Stimulated activated CD8-positive, alpha-beta memory T cell treated with anti-CD3 and anti-CD28 coated beads, Interleukin-7, amount 100 ng/mL, for 1 hour (primary cell): ENCODE data around the gene GPR158.
"Not testable (repeated sequence)": the region's sequence is repeated elsewhere in the genome, so short reads cannot be mapped to it uniquely, and the experiment has no call there.

Source experiments
- DNase-seq, 2 donors: peaks; one replicate each; pipeline ENCODE4 v3.0.0-alpha.2; 2020; ENCODE audit warnings: low read depth in 2 of 2

GPR158 gene

GRCh38 chr10:25304606-25305005 is 129.8 kb downstream of the GPR158 start:
- DNase-seq: no peak

- DNase-seq: no peak
Measured at GRCh38 chr10:25306386-25306785, 131.6 kb downstream of the GPR158 start.

DNA sequence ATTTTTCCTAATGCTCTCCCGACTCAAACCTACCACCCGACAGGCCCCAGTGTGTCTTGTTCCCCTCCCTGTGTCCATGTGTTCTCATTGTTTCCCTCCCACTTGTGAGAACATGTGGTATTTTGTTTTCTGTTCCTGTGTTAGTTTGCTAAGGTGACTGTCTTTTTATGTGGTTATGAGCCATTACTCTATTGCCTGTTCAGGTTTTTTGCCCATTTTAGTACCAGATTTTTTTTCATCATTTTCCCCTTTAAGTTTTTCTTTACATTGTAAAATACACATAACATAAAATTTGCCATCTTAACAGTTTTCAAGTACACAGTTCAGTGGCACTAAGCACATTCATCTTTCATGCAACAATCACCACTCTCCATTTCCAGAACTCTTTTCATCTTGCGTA is 133.5 kb downstream of the GPR158 start:
- no peak for DNase-seq

DNA sequence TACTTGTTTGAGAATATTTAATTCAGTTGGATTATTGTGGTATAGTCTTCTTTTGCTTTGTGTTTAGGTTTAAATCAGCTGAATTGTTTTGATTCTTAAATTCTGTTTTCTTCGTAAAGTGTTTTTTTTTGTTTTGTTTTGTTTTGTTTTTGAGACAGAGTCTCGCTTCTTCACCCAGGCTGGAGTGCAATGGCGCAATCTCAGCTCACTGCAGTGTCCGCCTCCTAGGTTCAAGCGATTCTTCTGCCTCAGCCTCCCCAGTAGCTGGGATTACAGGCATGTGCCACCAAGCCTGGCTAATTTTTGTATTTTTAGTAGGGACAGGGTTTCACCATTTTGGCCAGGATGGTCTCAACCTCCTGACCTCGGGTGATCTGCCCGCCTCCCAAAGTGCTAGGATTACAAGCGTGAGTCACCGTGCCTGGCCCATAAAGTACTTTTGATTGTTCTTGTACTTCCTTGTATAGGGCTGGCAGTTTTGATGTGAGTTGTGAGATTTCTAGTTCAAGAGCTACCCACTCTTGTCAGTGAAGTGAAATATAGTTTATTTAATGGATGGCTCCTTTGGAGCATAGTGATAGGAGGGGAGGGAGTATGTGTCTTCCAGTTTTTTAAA is 142.9 kb downstream of the GPR158 start:
- DNase-seq: not testable (repeated sequence)

- DNase-seq: no peak
Measured at GRCh38 chr10:25327273-25327672, 152.5 kb downstream of the GPR158 start.

- DNase-seq: no peak
Measured at GRCh38 chr10:25328361-25328760, 153.6 kb downstream of the GPR158 start.

GRCh38 chr10:25329587-25329986 is 154.8 kb downstream of the GPR158 start:
- DNase-seq: not testable (repeated sequence)

GRCh38 chr10:25334445-25334844 is 159.6 kb downstream of the GPR158 start:
- DNase-seq: no peak

GRCh38 chr10:25336330-25336729 is 161.5 kb downstream of the GPR158 start:
- no peak for DNase-seq

DNA sequence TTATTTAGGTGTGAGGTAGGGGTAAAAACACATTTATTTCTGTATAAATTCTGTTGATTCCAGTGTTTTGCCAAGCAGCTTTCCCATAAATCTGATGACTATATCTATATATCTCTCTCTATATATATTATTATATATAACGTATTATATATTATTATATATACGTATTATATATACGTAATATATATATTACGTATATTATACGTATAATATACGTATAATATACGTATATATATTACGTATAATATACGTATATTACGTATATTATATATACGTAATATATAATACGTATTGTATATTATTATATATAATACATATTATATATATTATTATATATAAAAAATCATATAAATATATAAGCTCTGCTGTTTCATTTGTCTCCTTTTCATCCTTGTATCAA is 163.5 kb downstream of the GPR158 start:
- DNase-seq: no peak

- no peak for DNase-seq
Measured at GRCh38 chr10:25339966-25340365, 165.2 kb downstream of the GPR158 start.

- no peak for DNase-seq
Measured at GRCh38 chr10:25349520-25349919, 174.7 kb downstream of the GPR158 start.

DNA sequence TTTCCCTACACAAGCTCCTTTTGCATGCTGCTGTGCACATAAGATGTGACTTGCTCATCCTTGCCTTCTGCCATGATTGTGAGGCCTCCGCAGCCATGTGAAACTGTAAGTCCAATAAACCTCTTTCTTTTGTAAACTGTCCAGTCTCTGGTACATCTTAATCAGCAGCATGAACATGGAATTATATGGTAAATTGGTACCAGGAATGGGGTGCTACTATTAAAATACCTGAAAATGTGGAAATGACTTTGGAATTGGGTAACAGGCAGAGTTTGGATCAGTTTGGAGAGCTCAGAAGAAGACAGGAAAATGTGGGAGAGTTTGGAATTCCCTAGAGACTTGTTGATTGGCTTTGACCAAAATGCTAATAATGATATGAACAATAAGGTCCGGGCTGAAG is 181.8 kb downstream of the GPR158 start:
- DNase-seq: no peak

DNA sequence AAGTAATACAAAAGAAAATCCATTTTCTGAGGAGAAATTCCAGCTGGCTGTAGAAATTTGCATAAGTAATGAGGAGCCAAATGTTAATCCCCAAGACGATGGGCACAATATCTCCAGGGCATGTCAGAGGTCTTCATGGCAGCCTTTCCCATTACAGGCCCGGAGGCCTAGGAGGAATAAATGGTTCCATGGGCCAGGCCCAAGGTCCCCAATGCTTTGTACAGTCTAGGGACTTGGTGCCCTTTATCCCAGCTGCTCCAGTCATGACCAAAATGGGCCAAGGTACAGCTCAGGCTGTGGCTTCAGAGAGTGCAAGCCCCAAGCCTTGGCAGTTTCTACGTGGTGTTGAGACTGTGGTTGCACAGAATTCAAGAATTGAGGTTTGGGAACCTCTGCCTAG is 182.5 kb downstream of the GPR158 start:
- DNase-seq: no peak

DNA sequence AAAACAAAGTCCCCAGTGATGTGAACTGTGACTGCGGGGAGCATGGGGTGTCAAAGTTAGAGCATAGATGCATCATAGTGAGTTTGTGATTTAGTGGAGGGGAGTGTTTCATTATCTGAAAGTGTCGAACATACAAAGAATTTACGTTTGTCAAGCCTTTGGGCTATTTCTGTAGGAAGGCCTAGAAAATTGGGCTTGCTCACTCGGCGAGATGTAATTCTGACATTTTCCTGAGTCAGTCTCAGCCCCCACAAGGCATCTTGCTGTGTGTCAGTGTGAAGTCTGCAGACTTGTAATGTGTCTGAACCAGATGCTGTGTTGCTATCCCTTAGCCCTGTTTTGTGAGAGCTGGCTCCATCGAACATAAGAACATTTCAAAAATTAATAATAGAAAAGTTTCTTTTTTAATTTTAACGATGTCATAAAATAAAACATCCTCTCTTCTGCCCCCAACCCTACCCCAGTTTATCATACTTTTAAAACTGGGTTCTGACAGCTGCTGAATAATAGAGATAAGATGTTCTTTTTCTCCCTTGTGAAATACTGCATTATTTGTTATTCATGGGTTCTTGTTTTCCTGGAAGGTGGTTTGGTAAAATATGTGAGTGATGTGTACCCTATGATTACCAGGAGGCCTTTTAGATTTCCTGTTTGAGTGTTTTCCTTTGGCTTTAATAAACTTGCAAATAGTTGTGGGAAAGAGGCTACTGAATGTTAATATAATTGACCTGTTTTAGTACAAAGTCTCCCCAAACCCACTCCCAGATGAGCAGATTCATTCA is 207.4 kb downstream of the GPR158 start:
- no peak for DNase-seq

DNA sequence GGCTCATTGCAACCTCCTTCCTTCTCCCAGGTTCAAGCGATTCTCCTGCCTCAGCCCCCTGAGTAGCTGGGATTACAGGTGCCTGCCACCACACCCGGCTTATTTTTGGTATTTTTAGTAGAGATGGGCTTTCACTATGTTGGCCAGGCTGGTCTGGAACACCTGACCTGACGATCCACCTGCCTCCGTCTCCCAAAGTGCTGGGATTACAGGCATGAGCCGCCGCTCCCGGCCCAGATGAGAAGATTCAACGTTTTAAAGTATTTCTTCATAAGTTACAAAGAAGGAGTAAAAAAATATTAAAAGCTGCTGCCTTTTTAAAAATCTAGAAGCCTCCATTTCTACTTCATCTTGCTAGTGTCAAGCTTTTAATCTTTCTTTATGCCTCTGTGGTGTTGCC is 208.1 kb downstream of the GPR158 start:
- not testable (repeated sequence) for DNase-seq

- DNase-seq: no peak
Measured at GRCh38 chr10:25383686-25384085, 208.9 kb downstream of the GPR158 start.

- DNase-seq: no peak
Measured at GRCh38 chr10:25384618-25385017, 209.8 kb downstream of the GPR158 start.

GRCh38 chr10:25388188-25388861 is 213.5 kb downstream of the GPR158 start:
- no peak for DNase-seq

GRCh38 chr10:25388862-25389206 is 214.0 kb downstream of the GPR158 start:
- DNase-seq: no peak

- no peak for DNase-seq
Measured at GRCh38 chr10:25390733-25391132, 215.9 kb downstream of the GPR158 start.

DNA sequence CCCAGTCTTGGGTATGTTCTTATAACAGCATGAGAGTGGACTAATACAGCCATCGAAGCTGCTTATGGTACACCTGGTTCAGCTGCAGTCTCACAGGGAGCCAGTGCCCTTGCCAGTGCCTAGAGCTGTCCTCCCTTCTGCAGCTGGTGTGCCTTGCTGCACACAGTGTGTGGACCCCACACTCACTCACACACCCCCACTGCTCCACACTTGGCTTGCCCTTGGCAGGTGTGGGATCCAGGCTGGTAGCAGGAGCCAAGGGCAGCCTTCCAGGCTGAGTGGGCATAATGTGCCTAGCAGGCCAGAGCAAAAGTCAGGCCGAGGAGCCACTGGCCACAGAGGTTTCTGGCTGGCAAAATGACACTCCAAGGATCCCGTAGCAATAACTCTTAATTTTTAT is 217.3 kb downstream of the GPR158 start:
- DNase-seq: no peak

- DNase-seq: no peak
Measured at GRCh38 chr10:25393621-25394020, 218.8 kb downstream of the GPR158 start.
